ENCODE results near the gene NRDC. TPM values are rescaled to one million over a fixed set of nuclear protein-coding genes. Genes with fewer than 3 reads are reported as not detected.

The NRDC gene
- total RNA-seq, 1 experiment from 2014 or later, result 147 TPM

DNA sequence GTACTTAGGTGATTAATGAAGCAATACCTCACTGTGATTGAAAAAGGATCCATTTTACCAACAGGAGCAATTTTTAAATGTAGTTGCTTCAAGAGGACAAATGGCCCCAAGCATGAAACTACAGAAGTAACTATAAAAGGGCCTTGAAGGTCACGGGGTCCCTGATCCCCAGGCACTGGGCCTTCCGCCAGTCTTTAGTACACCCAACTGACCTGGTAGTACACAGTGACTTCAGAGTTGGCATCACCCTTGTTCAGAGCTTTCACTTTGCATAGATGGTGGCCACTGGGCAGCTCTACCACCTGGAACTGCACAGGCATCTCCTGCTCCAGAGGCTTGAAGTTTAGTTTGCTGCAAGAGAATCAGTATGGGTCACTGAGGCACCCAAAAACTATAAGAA lies 84.3 kb downstream of the NRDC start:
- no peaks in the 10 kb centered on the region for H3K27me3 ChIP-seq (ENCODE audit: insufficient read depth, low read length)
- TF ChIP-seq, protein P1, sequence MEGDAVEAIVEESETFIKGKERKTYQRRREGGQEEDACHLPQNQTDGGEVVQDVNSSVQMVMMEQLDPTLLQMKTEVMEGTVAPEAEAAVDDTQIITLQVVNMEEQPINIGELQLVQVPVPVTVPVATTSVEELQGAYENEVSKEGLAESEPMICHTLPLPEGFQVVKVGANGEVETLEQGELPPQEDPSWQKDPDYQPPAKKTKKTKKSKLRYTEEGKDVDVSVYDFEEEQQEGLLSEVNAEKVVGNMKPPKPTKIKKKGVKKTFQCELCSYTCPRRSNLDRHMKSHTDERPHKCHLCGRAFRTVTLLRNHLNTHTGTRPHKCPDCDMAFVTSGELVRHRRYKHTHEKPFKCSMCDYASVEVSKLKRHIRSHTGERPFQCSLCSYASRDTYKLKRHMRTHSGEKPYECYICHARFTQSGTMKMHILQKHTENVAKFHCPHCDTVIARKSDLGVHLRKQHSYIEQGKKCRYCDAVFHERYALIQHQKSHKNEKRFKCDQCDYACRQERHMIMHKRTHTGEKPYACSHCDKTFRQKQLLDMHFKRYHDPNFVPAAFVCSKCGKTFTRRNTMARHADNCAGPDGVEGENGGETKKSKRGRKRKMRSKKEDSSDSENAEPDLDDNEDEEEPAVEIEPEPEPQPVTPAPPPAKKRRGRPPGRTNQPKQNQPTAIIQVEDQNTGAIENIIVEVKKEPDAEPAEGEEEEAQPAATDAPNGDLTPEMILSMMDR (conservative IDR thresholded peaks at IDR 0.05), result no peak
- Mint-ChIP-seq H3K4me1 (no peaks in the 10 kb centered on the region), H3K36me3 (ENCODE audit: insufficient read depth in 1 of 3, low read depth in 3 of 3) (peaks cover 35 to 83% (median 74%) of the 10 kb centered on the region in 3 experiments; a peak in 6 of 7 replicates), H3K27me3 (ENCODE audit: low read depth) (no peaks in the 10 kb centered on the region), H3K27ac (no peak overlapping the region), H3K9me3 (no peaks in the 10 kb centered on the region), H3K4me3 (no peak overlapping the region)
- H3K23ac ChIP-seq (ENCODE audit: insufficient read length, low read depth, low read length), result no peak overlapping the region
- no peak overlapping the region for H2BK12ac ChIP-seq (ENCODE audit: insufficient read length, low read depth, low read length)
- no peak for DNase-seq
- no peak overlapping the region for H2BK120ac ChIP-seq (ENCODE audit: low read depth, low read length, poor library complexity, severe bottlenecking)
- H3K9me3 ChIP-seq (ENCODE audit: control insufficient read depth, low read depth, low read length), result no peaks in the 10 kb centered on the region
- no peak overlapping the region for H3K9ac ChIP-seq (ENCODE audit: extremely low read depth, insufficient read length, low read length)
- no peak overlapping the region for H3K56ac ChIP-seq (ENCODE audit: insufficient read length, low read depth, low read length)
- no peak overlapping the region for H2BK5ac ChIP-seq (ENCODE audit: insufficient read length, low read length)
- H3K14ac ChIP-seq (ENCODE audit: insufficient read depth, low read length), result no peak overlapping the region
- H3K27ac ChIP-seq (ENCODE audit: insufficient read length, low read depth, low read length), result no peak overlapping the region
- no peak overlapping the region for H3K4ac ChIP-seq (ENCODE audit: low read depth, low read length)
- H2BK15ac ChIP-seq (ENCODE audit: low read depth, low read length), result no peak overlapping the region
- H3K79me2 ChIP-seq (ENCODE audit: insufficient read depth, low read length), result no peaks in the 10 kb centered on the region
- no peak overlapping the region for H4K91ac ChIP-seq (ENCODE audit: insufficient read length, low read depth, low read length)
- H3K23me2 ChIP-seq (ENCODE audit: insufficient read length, low read depth, low read length, poor library complexity, severe bottlenecking), result no peaks in the 10 kb centered on the region
- H3K79me1 ChIP-seq (ENCODE audit: insufficient read depth, low read depth, low read length, poor library complexity, severe bottlenecking), result no peaks in the 10 kb centered on the region
- H3K4me2 ChIP-seq (ENCODE audit: insufficient read depth, insufficient read length, low read length), result no peak overlapping the region
- H4K8ac ChIP-seq (replicated peaks; ENCODE audit: insufficient read length, low read depth, low read length), result no peak overlapping the region
- no peaks in the 10 kb centered on the region for H3K4me1 ChIP-seq (ENCODE audit: insufficient read depth, low read length)
- no peak overlapping the region for H3K18ac ChIP-seq (ENCODE audit: insufficient read length, low read depth, low read length)
- no peak overlapping the region for H2AK5ac ChIP-seq (ENCODE audit: insufficient read length, low read length)
- H3T11ph ChIP-seq (ENCODE audit: low read length), result no peak overlapping the region
- no peak overlapping the region for H4K5ac ChIP-seq (ENCODE audit: insufficient read length, low read depth, low read length)
- H2BK20ac ChIP-seq (ENCODE audit: low read depth, low read length, poor library complexity, severe bottlenecking), result no peak overlapping the region
- no peaks in the 10 kb centered on the region for H4K20me1 ChIP-seq (ENCODE audit: control insufficient read depth, insufficient read depth, insufficient read length)
- WGBS (ENCODE audit: extremely low coverage, insufficient read length, low lambda C conversion rate), result no CpG with 5 or more reads among the region's 2 CpGs
- no peak overlapping the region for H2AFZ ChIP-seq (ENCODE audit: low read length)

All from H9 (cell line).